Thyroid gland (tissue), 4 donors: ENCODE results near the gene QSOX2. TPM values are rescaled to one million over a fixed set of nuclear protein-coding genes. Genes with fewer than 3 reads are reported as not detected.

Experiments
- DNase-seq, 2 donors: peaks; one replicate each; pipeline ENCODE4 v3.0.0-alpha.2; 2019
- H3K27ac ChIP-seq, 3 donors: fragments of 200-600 bp; sonication (generic); 1 replicate in 2 of 3; 2 replicates in 1 of 3; pipeline ENCODE4 v1.5.1; 2016 to 2019; ENCODE audit warnings: mild to moderate bottlenecking in 1 of 3, moderate library complexity in 1 of 3
- H3K27me3 ChIP-seq: fragments of 200-600 bp; sonication (generic); one replicate; pipeline ENCODE4 v1.5.1; 2019
- H3K36me3 ChIP-seq, 2 donors: fragments of 200-600 bp; sonication (generic); one replicate each; pipeline ENCODE4 v1.5.1; 2016 to 2019
- H3K4me1 ChIP-seq, 2 donors: fragments of 200-600 bp; sonication (generic); one replicate each; pipeline ENCODE4 v1.5.1; 2017 to 2019
- H3K4me3 ChIP-seq, 3 donors: fragments of 200-600 bp; sonication (generic); replicated peaks in 1 of 3; 1 replicate in 2 of 3; 2 replicates in 1 of 3; pipeline ENCODE4 v1.5.1; 2016; ENCODE audit warnings: mild to moderate bottlenecking in 1 of 3
- H3K9me3 ChIP-seq: fragments of 200-600 bp; sonication (generic); one replicate; pipeline ENCODE4 v1.5.1; 2017
- CTCF ChIP-seq, 6 experiments: fragments of 200-600 bp in 3 of 6; fragments of 450-650 bp in 3 of 6; sonication (generic) in 3 of 6; IDR thresholded peaks; one replicate each; pipeline ENCODE4 v1.5.1; 2016 to 2019; ENCODE audit warnings: antibody characterized with exemption in 6 of 6, mild to moderate bottlenecking in 2 of 6, inconsistent platforms in 1 of 6, moderate library complexity in 1 of 6
- POLR2A ChIP-seq, 2 donors: fragments of 450-650 bp; IDR thresholded peaks; one replicate each; pipeline ENCODE4 v1.6.1; 2017; ENCODE audit warnings: antibody characterized with exemption in 2 of 2, mild to moderate bottlenecking in 2 of 2, moderate library complexity in 1 of 2
- WGBS, 2 donors: methylation state at CpG; one replicate each; pipeline ENCODE4 v1.1.5; 2017; 5-methylcytosine and 5-hydroxymethylcytosine counted together
- intact Hi-C: fragments of 100-400 bp; cut with DNase I; formaldehyde crosslinking; loops from one replicate; pipeline ENCODE4 v1.15.1; 2023
- total RNA-seq, 4 donors: library from RNA; depleted of rRNA; stranded (reverse); fragments of >200 nt; gene quantifications; one replicate each; pipeline ENCODE4 v1.2.3, GENCODE V29; 2016

The QSOX2 gene
- total RNA-seq, 4 donors from 2014 or later, result 8.9 to 19.1 (median 11.2) TPM

GRCh38 chr9:136187197-136187596 lies 58.4 kb downstream of the QSOX2 start:
- TF ChIP-seq POLR2A (IDR thresholded peaks at IDR 0.05) (no peak), CTCF (IDR thresholded peaks at IDR 0.05) (no peak)
- no peaks in the 10 kb centered on the region for H3K4me1 ChIP-seq
- no peak for DNase-seq
- H3K27me3 ChIP-seq, result peaks cover 5% of the 10 kb centered on the region
- 89% methylated on average over 15 to 18 of the region's 18 CpGs for WGBS, 2 donors
- H3K9me3 ChIP-seq, result no peaks in the 10 kb centered on the region
- no peak overlapping the region for H3K27ac ChIP-seq
- no peak overlapping the region for H3K4me3 ChIP-seq
- no peaks in the 10 kb centered on the region for H3K36me3 ChIP-seq
- intact Hi-C loops, result no loop called here

- intact Hi-C loops, result no loop called here
- Histone ChIP-seq H3K27ac (no peak overlapping the region), H3K9me3 (no peaks in the 10 kb centered on the region), H3K4me3 (no peak overlapping the region), H3K4me1 (no peaks in the 10 kb centered on the region), H3K36me3 (no peaks in the 10 kb centered on the region), H3K27me3 (no peaks in the 10 kb centered on the region)
- no peak for DNase-seq
- TF ChIP-seq CTCF (IDR thresholded peaks at IDR 0.05) (no peak), POLR2A (IDR thresholded peaks at IDR 0.05) (no peak)
- 72 to 78% methylated on average over 11 to 13 of the region's 14 CpGs for WGBS, 2 donors
Observed at GRCh38 chr9:136186386-136186785, 59.2 kb downstream of the QSOX2 start.

GRCh38 chr9:136185596-136186366 lies 59.8 kb downstream of the QSOX2 start:
- TF ChIP-seq POLR2A (IDR thresholded peaks at IDR 0.05) (no peak), CTCF (IDR thresholded peaks at IDR 0.05) (no peak)
- DNase-seq, result no peak
- Histone ChIP-seq H3K9me3 (no peaks in the 10 kb centered on the region), H3K4me1 (no peaks in the 10 kb centered on the region), H3K27me3 (no peaks in the 10 kb centered on the region), H3K4me3 (no peak overlapping the region), H3K36me3 (no peaks in the 10 kb centered on the region), H3K27ac (no peak overlapping the region)
- 55 to 60% methylated on average over 15 to 20 of the region's 32 CpGs for WGBS, 2 donors
- intact Hi-C loops, result no loop called here

GRCh38 chr9:136185066-136185465 lies 60.5 kb downstream of the QSOX2 start:
- Histone ChIP-seq H3K36me3 (no peaks in the 10 kb centered on the region), H3K27ac (no peak overlapping the region), H3K4me1 (no peaks in the 10 kb centered on the region), H3K9me3 (no peaks in the 10 kb centered on the region), H3K4me3 (no peak overlapping the region), H3K27me3 (no peaks in the 10 kb centered on the region)
- WGBS, 2 donors, result 49 to 53% methylated on average over 13 to 18 of the region's 19 CpGs
- no peak for TF ChIP-seq CTCF (IDR thresholded peaks at IDR 0.05)
- no peak for TF ChIP-seq POLR2A (IDR thresholded peaks at IDR 0.05)
- intact Hi-C loops, result no loop called here
- no peak for DNase-seq

GRCh38 chr9:136182850-136183422 lies 62.7 kb downstream of the QSOX2 start:
- Histone ChIP-seq H3K4me3 (no peak overlapping the region), H3K4me1 (no peaks in the 10 kb centered on the region), H3K36me3 (no peaks in the 10 kb centered on the region), H3K27me3 (no peaks in the 10 kb centered on the region), H3K9me3 (no peaks in the 10 kb centered on the region), H3K27ac (no peak overlapping the region)
- intact Hi-C loops, result no loop called here
- TF ChIP-seq CTCF (IDR thresholded peaks at IDR 0.05), result no peak
- TF ChIP-seq POLR2A (IDR thresholded peaks at IDR 0.05), result no peak
- no peak for DNase-seq
- WGBS, 2 donors, result 82% methylated on average over 15 to 16 of the region's 18 CpGs
